Fibroblast of skin of abdomen (primary cell): ENCODE results near the gene CCR7. TPM values are rescaled to one million over a fixed set of nuclear protein-coding genes. Genes with fewer than 3 reads are reported as not detected.

Experiments
- DNase-seq: peaks from one replicate; pipeline ENCODE4 v3.0.0-alpha.2; 2013
- polyA plus RNA-seq, 2 experiments: library from polyadenylated mRNA; unstranded; fragments of 120-200 nt; gene quantifications; one replicate each; pipeline ENCODE4 v1.2.1, GENCODE V29; 2013; ENCODE audit not compliant: insufficient read length in 2 of 2

Gene CCR7, protein sequence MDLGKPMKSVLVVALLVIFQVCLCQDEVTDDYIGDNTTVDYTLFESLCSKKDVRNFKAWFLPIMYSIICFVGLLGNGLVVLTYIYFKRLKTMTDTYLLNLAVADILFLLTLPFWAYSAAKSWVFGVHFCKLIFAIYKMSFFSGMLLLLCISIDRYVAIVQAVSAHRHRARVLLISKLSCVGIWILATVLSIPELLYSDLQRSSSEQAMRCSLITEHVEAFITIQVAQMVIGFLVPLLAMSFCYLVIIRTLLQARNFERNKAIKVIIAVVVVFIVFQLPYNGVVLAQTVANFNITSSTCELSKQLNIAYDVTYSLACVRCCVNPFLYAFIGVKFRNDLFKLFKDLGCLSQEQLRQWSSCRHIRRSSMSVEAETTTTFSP
- 0.06 TPM for polyA plus RNA-seq (2013, experiment 1 of 2; ENCODE audit: insufficient read length)
- 0.10 TPM for polyA plus RNA-seq (2013, experiment 2 of 2; ENCODE audit: insufficient read length)

GRCh38 chr17:40564883-40565768 is at the start of gene CCR7:
CCR7 (minus strand) TSS chr17:40565472; CDS start chr17:40565409, 63 bp downstream.
- no peak for DNase-seq

GRCh38 chr17:40614431-40615067 is 49.3 kb upstream of the CCR7 start:
- no peak for DNase-seq

DNA sequence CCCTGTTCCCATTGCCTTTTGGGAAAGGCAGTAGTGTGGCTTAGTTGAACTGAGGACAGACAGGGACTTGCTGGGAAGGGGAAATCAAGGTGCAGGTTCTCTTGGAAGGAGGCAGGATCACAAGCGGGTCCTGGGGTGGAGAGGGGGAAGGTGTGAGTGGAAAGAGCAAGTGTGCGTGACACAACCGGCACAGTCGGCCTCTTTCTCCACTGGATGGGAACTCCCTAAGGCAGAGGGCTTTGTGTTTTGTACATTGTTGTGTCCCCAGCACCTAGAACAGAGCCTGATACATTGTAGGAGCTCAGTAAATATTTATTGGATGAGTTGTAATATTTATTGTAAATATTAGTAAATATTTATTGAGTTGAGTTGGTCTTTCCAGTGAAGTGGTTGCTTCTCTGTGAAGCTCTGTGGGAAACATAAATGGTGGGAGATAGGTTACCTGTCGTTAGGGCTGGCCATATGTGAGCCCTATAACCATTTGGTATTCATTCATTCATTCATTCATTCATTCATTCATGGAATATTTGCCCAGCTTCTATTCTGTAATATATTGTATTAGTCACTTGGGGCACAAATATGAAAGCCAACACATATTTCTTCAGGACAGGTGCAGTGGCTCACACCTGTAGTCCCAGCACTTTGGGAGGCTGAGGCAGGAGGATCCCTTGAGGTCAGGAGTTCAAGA is 48.3 kb upstream of the CCR7 start:
- no peak for DNase-seq

DNA sequence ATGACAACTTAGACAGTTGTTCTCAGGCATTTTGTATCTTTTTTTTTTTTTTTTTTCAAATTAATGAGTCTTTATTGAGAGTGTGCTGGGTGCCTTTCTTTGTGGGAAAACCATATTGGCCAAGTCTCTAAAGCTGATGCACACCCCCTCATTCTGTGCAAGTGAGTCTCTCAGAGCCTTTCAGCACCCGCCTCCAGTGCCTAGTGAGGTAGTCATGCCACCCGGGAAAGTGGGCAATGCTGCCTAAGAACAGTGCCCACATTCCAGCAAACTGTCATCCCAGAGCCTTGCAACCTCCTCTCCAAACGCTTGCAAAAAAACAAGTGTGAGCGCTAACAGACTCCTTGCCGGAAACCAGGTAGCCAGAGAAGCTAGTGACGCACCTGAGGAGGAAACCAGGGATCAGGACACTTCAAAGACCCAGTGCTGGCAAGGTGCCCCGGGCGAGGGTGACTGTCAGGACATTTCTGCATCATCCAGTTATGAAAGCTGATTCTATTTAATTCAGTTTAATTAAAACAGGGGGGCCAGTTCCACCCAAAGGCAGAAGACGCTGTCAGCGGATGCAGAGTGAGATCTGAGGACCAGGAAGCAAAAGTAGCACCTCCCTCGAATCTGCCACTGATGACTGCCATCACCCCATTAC is 47.5 kb upstream of the CCR7 start:
- no peak for DNase-seq

GRCh38 chr17:40611840-40612474 is 46.7 kb upstream of the CCR7 start:
- no peak for DNase-seq

- no peak for DNase-seq
These were observed 45.1 kb upstream of the CCR7 start for GRCh38 chr17:40610359-40610758.

DNA sequence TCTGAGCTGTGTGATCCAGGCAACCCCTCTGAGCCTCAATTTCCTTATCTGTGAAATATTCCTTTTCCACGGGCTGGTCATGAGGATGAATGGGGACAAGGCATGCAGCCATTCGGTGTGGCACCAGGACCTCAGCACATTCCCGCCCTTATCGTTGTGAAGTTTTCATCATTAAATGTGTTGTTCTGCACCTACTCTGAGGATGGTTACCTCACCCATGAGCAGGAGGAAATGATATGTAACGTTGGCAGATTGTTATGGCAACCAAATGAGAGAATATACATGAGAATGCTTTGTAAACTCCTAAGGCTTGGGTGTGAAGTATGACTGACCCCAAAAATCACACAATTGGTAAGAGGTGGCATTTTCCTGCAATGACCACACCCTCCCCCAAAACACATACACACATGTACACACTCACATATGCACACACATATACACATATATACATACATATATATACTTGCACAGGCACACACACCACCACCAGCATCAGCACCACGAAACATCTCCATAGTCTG is 42.8 kb upstream of the CCR7 start:
- no peak for DNase-seq

GRCh38 chr17:40607641-40608040 is 42.4 kb upstream of the CCR7 start:
- DNase-seq: no peak

DNA sequence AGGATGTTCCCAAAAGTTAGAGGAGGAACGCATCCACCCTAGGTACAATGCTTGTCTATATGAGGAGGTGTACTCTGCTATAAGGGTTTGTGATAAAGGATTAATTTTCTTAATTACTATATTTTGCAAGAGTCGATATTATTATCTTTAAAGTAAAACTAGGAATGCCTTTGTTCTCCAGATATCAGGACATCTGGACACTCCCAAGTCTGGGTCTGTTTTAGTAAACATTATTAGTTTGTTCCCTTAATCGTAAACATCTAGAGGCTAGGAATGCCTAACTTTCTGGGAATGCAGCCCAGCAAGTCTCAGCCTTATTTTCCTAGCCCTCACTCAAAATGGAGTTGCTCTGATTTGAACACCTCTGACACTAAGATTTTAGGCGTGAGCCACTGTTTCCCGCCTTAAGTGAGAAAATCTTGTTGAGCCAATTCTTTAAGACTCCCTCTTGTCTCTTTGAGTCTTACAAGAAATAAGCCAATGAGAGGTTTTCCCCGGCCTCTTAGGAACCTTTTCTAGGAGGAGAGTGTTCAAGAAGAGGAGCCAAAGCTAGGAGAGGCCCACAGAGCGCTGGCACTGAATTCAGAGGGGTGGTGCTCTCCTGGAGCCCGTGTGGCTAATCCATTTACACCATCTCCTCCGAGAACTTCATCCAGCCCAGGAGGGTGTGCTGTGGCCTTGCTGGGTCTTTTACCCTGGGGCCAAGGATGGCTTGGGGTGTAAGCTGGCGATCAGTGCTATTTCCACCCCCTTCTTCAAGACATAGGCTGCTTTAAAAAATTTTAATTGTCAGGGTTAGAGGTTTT is 41.5 kb upstream of the CCR7 start:
- DNase-seq: no peak

DNA sequence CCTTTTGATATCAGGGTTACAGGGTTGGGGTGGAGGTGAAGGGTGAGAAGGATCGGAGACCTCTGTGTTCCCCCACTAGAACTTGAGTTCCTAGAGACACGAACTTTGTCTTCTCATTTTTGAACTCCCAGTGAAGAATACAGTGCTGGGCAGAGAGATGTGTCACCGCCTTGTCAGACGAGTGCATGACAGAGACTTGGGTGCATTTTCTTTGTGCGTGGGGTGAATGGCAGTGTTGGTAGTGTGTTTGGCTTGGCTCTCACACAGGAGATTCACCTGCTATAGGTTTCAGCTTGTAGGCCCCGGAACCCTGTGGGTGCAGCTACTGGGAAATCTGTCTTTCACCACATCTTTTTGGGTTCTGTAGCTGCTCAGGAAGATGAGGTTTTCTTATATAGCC is 40.0 kb upstream of the CCR7 start:
- no peak for DNase-seq

- DNase-seq: no peak
These were observed 39.2 kb upstream of the CCR7 start for GRCh38 chr17:40604327-40605080.

GRCh38 chr17:40602445-40603443 is 37.5 kb upstream of the CCR7 start:
- DNase-seq: no peak

- DNase-seq: no peak
These were observed 35.3 kb upstream of the CCR7 start for GRCh38 chr17:40600486-40601046.

DNA sequence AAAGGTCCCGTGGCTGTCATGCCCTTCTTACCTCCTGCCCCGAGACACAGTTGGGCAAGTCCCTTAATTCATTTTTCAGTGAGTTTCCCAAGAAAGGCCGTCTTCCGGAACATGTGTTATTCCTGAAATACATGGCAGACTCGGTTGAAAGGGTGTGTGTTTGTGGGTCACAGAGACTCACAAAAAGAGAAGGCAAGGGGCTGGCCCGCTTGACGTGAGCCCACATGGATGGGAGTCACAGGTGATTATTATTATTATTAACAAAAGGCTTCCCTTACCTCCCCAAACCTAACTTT is 34.1 kb upstream of the CCR7 start:
- no peak for DNase-seq

DNA sequence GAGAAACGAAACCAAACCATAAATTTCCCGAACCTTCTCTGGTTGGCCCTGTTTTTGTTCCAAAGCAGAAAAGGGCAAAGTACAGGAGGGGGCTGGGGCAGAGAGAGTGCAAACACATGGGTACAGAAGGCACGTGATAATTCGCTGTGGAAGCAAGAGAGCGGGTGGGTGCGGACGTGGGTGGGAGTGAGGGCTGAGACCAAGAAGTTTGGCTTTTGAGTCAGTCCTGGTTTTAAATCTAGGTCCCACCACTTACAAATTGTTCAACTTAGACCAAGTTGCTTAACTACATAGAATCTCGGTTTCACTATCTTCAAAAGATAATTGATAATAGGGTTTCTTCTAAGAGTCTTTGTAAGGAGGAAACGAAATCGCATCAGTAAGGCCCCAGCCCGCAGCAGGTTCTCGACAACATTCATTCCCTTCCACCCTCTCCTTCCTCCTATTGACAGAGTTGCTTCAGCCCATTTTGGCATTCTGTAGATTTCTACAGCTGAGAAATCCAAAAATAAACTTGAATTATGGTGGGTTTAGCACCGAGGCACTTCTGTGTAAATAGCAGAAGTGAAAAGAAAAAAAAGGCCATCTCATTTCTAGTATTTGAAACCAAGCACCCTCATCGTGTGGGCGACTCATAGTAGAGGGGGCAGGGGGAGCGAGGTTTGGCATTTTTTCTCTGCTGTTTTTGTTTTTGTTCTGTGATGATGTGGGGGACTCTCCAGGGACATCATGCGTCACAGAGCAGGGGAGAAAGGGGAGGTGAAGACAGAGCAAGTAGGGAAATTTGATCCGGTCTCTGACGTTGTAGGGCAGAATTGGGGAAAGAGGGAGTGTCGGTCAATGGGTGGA is 33.6 kb upstream of the CCR7 start:
- DNase-seq: peak; percentile 12

DNA sequence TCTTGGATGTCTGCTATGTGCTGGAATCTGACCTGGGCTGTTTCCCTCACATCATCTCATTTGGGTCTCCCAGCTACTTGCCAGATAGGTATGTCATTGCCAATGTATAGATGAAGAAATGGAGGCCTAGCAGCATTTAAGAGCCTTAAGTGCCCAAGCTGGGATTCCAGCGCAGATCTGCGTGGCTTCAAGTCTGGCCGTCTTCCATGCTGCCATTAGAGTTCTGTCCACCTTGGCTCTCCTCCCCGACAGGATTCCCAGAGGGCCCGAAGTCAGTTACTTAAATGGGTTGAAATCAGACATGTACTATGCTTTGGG is 33.0 kb upstream of the CCR7 start:
- no peak for DNase-seq
